Heart left ventricle (tissue), 13 donors: ENCODE measurements around the gene RBM8A.

Experiments
- CTCF ChIP-seq, 12 donors: fragments of 200-600 bp; sonication (generic) in 4 of 12; IDR thresholded peaks; one replicate each; pipeline versions ENCODE4 v1.5.0 to v1.8.0; 2018 to 2022; ENCODE audit warnings: antibody characterized with exemption in 12 of 12, mild to moderate bottlenecking in 5 of 12
- POLR2A ChIP-seq, 2 donors: fragments of 450-650 bp; IDR thresholded peaks; one replicate each; pipeline ENCODE4 v1.6.1; 2017; ENCODE audit warnings: antibody characterized with exemption in 2 of 2, mild to moderate bottlenecking in 2 of 2, moderate library complexity in 2 of 2
- donor health status: ischemic (EF 13 %, LVEDD 7.1; RV severe dilation, severe dysfunction).
- donor health status: DM: no; HTN: yes; CAD: no.
- donor health status: DM: no; HTN: no; CAD: no.
- donor health status: ischemic (EF 25% LVEDD 6.9; RV normal size, moderate dysfunction).
- donor health status: ischemic (EF 25% LVEDD 5.7; RV mildly dilated, moderate dysfunction).
- donor health status: ischemic (EF 35%, LVEDD 5.7; RV mildly dilated, moderate dysfunction).
- donor health status: nonischemic (EF 11% LVEDD 7.7; RV severe dilation, severe dysfunction).
- donor health status: DM: yes; HTN: yes; CAD: no.
- donor health status: PGD.
- donor health status: ischemic (EF 29% LVEDD 5.4; RV normal size, mild dysfunction).
- donor health status: nonischemic (EF 23%, LVEDD 6.1; RV moderate dilation, normal function).

- no peak for TF ChIP-seq CTCF (IDR thresholded peaks at IDR 0.05)
- no peak for TF ChIP-seq POLR2A (IDR thresholded peaks at IDR 0.05)
Measured at GRCh38 chr1:145959333-145959732, 32.0 kb upstream of the RBM8A start.
